KOPT-K1 (cell line): Measurements from ENCODE around the gene RNF168.
"Not testable (repeated sequence)": the region's sequence is repeated elsewhere in the genome, so short reads cannot be mapped to it uniquely, and the experiment has no call there.

Experiments used
- H3K27ac ChIP-seq: fragments of 200-600 bp; sonication (generic); 2 replicates; pipeline ENCODE4 v1.5.1; 2016; ENCODE audit warnings: antibody characterized with exemption, mild to moderate bottlenecking, low read depth, low read length; ENCODE audit not compliant: poor library complexity, severe bottlenecking
- H3K36me3 ChIP-seq: fragments of 200-600 bp; sonication (generic); 2 replicates; pipeline ENCODE4 v1.5.1; 2017; ENCODE audit warnings: antibody characterized with exemption, mild to moderate bottlenecking, low read length, moderate library complexity; ENCODE audit not compliant: insufficient read depth
- H3K9me3 ChIP-seq: fragments of 200-600 bp; sonication (generic); 2 replicates; pipeline ENCODE4 v1.5.1; 2017; ENCODE audit warnings: antibody characterized with exemption, low read length, mild to moderate bottlenecking; ENCODE audit not compliant: insufficient read depth, poor library complexity, severe bottlenecking

Gene RNF168, protein sequence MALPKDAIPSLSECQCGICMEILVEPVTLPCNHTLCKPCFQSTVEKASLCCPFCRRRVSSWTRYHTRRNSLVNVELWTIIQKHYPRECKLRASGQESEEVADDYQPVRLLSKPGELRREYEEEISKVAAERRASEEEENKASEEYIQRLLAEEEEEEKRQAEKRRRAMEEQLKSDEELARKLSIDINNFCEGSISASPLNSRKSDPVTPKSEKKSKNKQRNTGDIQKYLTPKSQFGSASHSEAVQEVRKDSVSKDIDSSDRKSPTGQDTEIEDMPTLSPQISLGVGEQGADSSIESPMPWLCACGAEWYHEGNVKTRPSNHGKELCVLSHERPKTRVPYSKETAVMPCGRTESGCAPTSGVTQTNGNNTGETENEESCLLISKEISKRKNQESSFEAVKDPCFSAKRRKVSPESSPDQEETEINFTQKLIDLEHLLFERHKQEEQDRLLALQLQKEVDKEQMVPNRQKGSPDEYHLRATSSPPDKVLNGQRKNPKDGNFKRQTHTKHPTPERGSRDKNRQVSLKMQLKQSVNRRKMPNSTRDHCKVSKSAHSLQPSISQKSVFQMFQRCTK

DNA sequence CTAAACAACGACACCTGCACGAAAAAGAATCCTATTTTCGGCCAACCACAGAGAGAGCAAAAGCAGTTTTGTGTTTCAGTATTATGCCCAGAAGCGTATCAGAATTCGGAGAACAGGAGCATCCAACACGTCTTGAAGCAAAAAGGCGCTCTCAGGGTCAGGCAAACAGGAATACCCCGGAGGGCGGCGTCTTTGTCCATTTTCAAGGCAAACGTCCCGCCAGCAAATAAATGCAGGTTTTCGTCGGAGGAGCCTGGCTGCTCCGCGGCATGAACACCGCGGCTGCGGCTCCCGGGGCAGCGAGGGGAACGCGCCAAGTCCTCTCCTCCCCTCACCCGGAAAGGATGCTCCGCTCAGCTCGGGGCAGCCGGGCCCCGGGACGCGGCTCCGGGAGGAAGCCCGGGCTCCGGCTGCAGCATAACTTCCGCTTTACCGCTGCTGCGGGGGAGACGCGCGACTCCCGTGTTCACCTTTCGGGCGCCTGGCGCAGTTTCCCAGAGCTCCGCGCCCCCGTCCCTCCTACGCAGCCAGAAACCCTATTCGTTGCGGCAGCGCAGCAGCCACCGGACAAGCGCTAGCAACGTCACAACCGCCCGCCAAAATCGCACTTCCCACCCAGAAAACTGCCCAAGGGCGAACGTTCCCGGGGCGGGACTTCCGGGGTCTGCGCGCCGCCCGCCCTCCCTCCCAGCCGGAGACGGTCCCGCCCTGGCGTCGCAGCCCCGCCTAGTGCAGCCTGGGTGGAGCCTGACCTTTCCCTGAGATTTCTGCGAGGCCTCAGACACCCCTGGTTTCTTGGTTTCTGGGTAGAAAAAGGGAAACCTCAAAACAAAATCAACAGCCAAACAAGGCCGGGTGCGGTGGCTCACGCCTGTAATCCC is at the start of gene RNF168:
Gene RNF168, minus strand, starts transcription at position 573 of the 881 bp plus-strand sequence. CDS start 595 bp downstream, outside the sequence.
- Histone ChIP-seq H3K9me3 (peaks cover 23% of the 10 kb centered on the region), H3K27ac (peak within 1 kb of the TSS; percentile 96), H3K36me3 (peaks cover 26% of the 10 kb centered on the region)

DNA sequence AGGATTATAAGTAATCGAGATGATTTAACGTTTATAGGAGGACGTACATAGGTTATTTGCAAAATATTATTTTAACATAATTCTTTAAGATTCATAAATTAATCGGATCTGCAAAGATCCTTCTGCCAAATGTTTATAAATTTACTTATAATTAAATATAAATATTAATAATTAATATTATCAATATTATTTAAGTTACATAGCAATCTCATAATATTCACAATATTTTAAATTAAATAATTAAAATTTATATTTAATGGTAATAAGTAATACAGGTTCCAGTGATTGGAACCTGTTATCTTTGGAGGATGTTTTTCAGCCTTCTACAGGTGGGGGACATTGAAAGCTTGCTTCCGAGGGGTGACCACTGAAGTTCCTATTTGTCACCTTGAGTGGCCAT is 48.7 kb upstream of the RNF168 start:
- peaks cover 24% of the 10 kb centered on the region for H3K9me3 ChIP-seq
- H3K36me3 ChIP-seq, result peaks cover 11% of the 10 kb centered on the region; the same call in 1 of the 2 replicates
- H3K27ac ChIP-seq, result no peak overlapping the region

DNA sequence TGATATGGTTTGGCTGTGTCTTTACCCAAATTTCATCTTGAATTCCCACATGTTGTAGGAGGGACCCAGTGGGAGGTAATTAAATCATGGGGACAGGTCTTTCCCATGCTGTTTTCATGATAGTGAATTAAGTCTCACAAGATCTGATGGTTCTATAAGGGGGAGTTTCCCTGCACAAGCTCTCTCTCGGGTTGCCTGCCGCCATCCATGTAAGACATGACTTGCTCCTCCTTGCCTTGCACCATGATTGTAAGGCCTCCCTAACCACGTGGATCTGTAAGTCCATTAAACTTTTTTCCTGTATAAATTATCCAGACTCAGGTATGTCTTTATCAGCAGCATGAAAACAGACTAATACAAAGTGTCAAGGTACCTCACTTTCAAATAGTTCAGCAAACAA is 46.6 kb upstream of the RNF168 start:
- Histone ChIP-seq H3K9me3 (peaks cover 24% of the 10 kb centered on the region), H3K36me3 (peaks cover 11% of the 10 kb centered on the region; the same call in 1 of the 2 replicates)
- H3K27ac ChIP-seq, result not testable (repeated sequence)

DNA sequence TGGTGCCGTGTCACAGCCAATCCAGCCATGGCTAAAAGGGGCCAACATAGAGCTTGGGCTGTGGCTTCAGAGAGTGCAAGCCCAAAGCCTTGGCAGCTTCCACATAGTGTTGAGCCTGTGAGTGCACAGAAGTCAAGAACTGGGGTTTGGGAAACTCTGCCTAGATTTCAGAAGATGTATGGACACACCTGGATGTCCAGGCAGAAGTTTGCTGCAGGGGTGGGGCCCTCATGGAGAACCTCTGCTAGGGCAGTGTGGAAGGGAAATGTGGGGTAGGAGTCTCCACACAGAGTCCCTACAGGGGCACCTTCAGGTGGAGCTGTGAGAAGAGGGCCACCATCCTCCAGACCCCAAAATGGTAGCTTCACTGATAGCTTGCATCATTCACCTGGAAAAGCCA is 45.7 kb upstream of the RNF168 start:
- not testable (repeated sequence) for H3K27ac ChIP-seq, H3K36me3 ChIP-seq
- peaks cover 24% of the 10 kb centered on the region for H3K9me3 ChIP-seq

DNA sequence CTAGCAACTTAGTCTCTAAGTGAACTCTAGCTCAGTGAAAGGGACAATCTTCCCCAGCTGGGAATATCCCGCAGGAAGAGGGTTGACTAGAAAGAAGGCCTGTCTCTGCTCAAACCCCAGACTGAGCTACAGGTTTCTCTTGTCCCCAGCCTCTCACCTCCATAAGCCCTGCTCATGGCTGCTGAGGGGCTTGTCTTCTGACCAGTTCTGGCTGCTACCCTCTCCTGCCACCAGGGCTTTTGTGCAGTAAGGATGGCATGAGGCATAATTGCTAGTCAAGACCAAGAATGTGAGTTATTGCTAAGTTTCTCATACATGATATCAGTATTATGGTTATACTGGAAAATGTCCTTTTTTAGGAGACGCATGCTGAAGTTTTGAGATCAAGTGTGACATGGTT is 43.5 kb upstream of the RNF168 start:
- Histone ChIP-seq H3K36me3 (no peaks in the 10 kb centered on the region), H3K27ac (no peak overlapping the region), H3K9me3 (peaks cover 24% of the 10 kb centered on the region)

DNA sequence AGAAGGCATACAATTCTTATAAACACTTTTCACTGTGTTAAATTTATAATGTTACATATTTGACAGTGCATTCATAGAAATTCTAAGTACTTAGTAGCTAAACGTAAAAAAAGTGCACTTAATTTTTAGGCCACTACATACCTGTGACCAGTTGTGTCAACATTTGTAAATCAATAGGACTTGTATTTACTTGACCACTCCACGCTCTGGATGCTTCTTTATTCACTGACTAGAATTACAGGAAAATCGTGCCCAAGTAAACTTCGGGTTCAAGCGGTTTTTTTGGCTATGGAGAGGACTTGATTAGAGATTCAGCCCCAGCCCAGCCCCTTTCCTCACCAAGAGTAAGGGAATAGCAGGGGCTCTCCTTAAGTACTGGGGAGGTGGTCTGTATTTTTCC is 43.0 kb upstream of the RNF168 start:
- Histone ChIP-seq H3K27ac (no peak overlapping the region), H3K9me3 (peaks cover 24% of the 10 kb centered on the region), H3K36me3 (no peaks in the 10 kb centered on the region)

DNA sequence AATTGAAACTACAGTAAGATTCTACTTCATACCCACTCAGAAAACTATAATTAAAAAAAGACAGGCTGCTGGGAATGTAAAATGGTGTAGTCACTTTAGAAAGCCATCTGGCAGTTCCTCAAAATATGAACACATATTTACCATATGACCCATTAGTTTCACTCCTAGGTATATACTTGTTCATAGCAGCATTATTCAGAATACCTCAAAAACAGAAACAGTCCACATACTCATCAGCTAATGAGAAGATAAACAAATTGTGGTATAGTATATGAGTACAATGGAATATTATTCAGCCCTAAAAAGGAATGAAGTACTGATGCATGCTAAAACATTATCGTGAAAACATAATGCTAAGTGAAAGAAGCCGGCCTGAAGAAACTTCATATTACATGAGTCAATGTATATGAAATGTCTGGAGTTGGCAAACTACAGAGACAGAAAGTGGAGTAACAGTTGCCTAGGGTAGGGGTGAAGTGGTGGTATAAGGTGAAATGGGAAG is 41.0 kb upstream of the RNF168 start:
- Histone ChIP-seq H3K27ac (no peak overlapping the region), H3K36me3 (no peaks in the 10 kb centered on the region), H3K9me3 (peaks cover 9% of the 10 kb centered on the region)

DNA sequence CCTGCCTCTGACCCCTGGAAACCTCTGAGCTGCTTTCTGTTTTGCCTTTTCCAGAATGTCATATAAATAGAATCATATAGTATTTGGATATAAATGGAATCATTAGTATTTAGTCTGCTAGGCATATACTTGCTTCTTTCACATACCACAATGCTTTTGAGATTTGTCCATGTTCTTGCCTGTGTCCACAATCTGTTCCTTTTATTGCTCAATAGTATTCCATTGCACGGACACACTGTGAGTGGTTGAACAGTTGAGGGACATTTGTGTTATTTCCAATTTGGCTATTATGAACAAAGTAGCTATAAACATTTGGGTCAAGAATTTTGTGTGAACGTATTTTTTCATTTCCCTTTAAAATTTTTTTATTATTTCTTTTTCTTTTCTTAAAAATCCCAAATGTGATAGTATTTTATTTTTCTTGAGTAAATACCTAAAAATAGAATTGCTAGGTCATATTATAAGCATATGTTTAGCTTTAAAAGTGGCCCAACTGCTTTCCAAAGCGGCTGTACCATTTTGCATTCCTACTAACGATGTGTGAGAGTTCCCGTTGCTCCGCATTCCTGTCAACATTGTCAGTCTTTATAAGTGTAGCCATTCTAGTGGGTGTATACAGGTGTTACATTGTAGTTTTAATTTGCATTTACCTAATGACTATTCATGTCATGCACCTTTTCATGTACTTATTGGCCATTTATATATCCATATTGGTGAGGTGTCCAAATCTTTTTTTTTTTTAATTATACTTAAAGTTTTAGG is 38.3 kb upstream of the RNF168 start:
- no peaks in the 10 kb centered on the region for H3K9me3 ChIP-seq
- no peak overlapping the region for H3K27ac ChIP-seq
- H3K36me3 ChIP-seq, result no peaks in the 10 kb centered on the region

DNA sequence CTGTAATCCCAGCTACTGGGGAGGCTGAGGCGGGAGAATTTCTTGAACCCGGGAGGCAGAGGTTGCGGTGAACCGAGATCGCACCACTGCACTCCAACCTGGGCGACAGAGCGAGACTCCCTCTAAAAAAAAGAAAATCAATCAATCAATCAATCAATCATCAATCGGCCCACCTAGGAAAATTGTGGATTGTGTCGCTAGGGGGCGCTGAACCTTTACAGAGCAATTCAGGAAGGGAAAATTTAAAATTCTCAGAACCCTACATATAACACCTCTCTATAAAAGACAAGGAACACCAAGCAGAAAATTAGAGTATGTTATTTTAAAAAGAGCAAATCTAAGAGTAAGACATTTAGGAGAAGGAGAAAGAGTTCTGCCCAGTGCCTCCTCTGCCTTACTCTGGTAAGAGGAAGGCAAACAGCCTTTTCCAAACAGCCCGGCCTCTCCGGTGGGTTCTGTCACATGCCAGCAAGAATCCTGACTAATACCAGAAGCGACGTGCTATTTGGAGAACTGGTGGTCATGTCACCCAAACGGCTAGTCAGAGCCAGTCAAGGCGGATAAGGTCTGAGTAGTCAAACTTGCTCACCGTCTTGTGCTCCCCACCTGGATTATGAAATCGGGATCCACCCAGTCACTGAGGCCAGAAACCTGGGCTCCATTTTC is 33.9 kb upstream of the RNF168 start:
- no peaks in the 10 kb centered on the region for H3K9me3 ChIP-seq
- no peaks in the 10 kb centered on the region for H3K36me3 ChIP-seq
- H3K27ac ChIP-seq, result no peak overlapping the region

DNA sequence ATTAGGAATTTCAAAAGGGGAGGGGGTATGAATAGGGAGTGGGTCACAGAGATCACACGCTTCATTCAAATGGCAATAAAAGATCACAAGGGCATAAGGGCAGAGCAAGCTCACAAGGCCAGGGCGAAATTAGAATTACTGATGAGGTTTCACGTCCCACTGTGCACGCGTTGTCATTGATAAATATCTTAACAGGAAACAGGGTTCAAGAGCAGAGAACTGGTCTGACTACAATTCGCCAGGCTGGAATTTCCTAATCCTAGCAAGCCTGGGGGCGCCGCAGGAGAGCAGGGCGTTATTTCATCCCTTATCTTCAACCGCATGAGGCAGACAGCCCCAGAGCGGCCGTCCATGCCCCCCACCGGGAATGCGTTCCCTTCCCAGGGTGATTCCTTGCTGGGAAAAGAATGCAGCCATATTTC is 29.7 kb upstream of the RNF168 start:
- Histone ChIP-seq H3K36me3 (no peaks in the 10 kb centered on the region), H3K27ac (no peak overlapping the region)

DNA sequence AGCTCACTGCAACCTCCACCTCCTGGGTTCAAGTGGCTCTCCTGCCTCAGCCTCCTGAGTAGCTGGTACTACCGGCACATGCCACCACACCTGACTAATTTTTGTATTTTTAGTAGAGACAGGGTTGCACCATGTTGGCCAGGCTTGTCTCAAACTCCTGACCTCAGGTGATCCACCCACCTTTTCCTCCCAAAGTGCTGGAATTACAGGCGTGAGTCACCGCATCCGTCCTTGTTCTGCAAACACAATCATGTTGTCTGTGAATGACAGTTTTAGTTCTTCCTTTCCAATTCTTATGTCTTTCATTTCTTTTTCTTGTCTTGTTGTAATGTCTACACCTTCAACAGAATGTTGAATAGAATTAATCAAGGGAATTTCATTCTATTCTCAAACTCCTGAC is 27.9 kb upstream of the RNF168 start:
- no peak overlapping the region for H3K27ac ChIP-seq
- no peaks in the 10 kb centered on the region for H3K36me3 ChIP-seq
- H3K9me3 ChIP-seq, result no peaks in the 10 kb centered on the region

More for the DNA sequence above, 29.7 kb upstream of the RNF168 start:
- H3K9me3 ChIP-seq, result no peaks in the 10 kb centered on the region

DNA sequence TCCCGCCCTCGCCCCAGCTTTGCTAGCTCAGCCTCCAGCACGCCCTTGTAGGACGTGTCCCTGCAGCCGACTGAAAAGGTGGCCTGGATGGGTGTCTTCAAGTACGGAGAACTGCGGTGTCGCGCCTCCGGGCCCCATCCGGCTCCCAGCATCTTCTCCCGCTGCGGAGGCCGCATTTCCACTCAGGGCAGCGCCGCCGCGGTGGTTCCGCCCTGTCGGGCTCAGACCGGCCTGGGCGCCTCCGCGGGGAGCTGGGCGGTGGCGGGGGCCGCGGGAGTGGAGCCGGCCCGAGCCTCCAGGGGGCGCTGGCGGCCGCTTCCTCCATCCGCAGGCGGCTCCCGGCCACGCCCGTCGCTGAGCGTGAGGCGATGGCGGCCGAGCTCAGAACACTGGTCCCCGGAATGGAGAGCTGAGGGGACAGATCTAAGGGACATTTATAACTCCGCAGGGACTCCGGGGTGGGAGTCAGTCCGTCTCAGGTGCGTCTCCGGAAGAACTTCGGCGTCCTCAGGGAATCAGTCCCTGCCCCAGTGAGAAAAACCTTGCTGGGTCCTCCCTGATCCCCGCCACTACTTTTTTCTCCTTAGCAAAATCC is 25.2 kb upstream of the RNF168 start:
- no peaks in the 10 kb centered on the region for H3K36me3 ChIP-seq
- no peaks in the 10 kb centered on the region for H3K9me3 ChIP-seq
- H3K27ac ChIP-seq, result peak overlapping the region; percentile 72

DNA sequence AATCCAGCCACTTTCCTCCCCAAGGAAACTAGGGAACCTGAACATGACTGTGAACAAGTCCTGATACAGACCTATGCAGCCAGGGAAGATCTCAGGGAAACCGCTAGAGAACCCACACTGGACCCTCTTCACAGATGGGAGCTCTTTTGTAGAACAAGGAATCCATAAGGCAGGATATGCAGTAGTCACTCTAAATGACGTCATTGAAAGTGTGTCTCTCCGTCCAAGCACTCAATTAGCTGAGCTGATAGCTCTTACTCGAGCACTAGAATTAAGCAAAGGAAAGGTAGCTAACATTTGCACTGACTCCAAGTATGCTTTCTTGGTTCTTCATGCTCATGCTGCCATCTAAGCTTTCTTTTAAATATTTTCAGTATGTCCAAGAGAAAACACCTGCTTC is 21.6 kb upstream of the RNF168 start:
- Histone ChIP-seq H3K27ac (no peak overlapping the region), H3K36me3 (no peaks in the 10 kb centered on the region), H3K9me3 (peaks cover under 1% of the 10 kb centered on the region)

DNA sequence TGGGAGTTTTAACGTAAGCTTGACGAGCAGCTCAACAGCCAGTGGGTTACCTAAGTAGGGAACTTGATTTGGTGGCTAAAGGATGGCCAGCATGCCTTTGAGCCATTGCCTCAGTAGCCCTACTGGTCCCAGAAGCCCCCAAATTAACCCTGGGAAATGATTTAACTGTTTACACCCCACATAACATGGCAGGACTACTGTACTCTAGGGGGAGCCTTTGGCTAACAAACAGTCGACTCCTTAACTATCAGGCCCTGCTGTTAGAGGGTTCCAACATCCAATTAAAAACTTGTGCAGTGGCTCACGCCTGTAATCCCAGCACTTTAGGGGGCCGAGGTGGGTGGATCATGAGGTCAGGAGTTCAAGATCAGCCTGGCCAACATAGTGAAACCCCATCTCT is 21.0 kb upstream of the RNF168 start:
- H3K36me3 ChIP-seq, result no peaks in the 10 kb centered on the region
- peaks cover 7% of the 10 kb centered on the region for H3K9me3 ChIP-seq

More for the DNA sequence above, 21.0 kb upstream of the RNF168 start:
- no peak overlapping the region for H3K27ac ChIP-seq
